Osteocyte (in vitro differentiated cells): ENCODE data around the gene TMEM44. TPM values are rescaled to one million over a fixed set of nuclear protein-coding genes. Genes with fewer than 3 reads are reported as not detected.

Experiments used
- DNase-seq: peaks from one replicate; pipeline ENCODE4 v3.0.0; 2021; ENCODE audit warnings: mixed read lengths; ENCODE audit not compliant: unreplicated experiment; ENCODE audit errors: extremely low spot score
- H3K27ac Mint-ChIP-seq: one replicate; pipeline ENCODE4 v1.8.0; 2021; ENCODE audit warnings: mild to moderate bottlenecking, mixed read lengths; ENCODE audit not compliant: unreplicated experiment
- H3K27me3 Mint-ChIP-seq: one replicate; pipeline ENCODE4 v1.8.0; 2021; ENCODE audit warnings: mixed read lengths; ENCODE audit not compliant: unreplicated experiment
- H3K36me3 Mint-ChIP-seq: one replicate; pipeline ENCODE4 v1.8.0; 2021; ENCODE audit warnings: mixed read lengths; ENCODE audit not compliant: unreplicated experiment
- H3K4me1 Mint-ChIP-seq: one replicate; pipeline ENCODE4 v1.8.0; 2021; ENCODE audit warnings: mixed read lengths; ENCODE audit not compliant: unreplicated experiment
- H3K4me3 Mint-ChIP-seq: one replicate; pipeline ENCODE4 v1.8.0; 2021; ENCODE audit warnings: mild to moderate bottlenecking, moderate library complexity, mixed read lengths; ENCODE audit not compliant: unreplicated experiment
- H3K9me3 Mint-ChIP-seq: one replicate; pipeline ENCODE4 v1.8.0; 2021; ENCODE audit warnings: mixed read lengths; ENCODE audit not compliant: unreplicated experiment
- total RNA-seq: library from RNA; stranded (reverse); gene quantifications from 2 replicates; pipeline ENCODE4 v1.2.1, GENCODE V29; 2021
- TF ChIP-seq, protein P1 (sequence below): fragments of 200-600 bp; sonication (generic); IDR thresholded peaks from 2 replicates; pipeline ENCODE4 v1.5.0; 2021; ENCODE audit warnings: antibody characterized with exemption, mild to moderate bottlenecking, moderate library complexity

TMEM44 gene
- total RNA-seq, 1 donor from 2014 or later: 27.9 TPM

- TF ChIP-seq, protein P1, sequence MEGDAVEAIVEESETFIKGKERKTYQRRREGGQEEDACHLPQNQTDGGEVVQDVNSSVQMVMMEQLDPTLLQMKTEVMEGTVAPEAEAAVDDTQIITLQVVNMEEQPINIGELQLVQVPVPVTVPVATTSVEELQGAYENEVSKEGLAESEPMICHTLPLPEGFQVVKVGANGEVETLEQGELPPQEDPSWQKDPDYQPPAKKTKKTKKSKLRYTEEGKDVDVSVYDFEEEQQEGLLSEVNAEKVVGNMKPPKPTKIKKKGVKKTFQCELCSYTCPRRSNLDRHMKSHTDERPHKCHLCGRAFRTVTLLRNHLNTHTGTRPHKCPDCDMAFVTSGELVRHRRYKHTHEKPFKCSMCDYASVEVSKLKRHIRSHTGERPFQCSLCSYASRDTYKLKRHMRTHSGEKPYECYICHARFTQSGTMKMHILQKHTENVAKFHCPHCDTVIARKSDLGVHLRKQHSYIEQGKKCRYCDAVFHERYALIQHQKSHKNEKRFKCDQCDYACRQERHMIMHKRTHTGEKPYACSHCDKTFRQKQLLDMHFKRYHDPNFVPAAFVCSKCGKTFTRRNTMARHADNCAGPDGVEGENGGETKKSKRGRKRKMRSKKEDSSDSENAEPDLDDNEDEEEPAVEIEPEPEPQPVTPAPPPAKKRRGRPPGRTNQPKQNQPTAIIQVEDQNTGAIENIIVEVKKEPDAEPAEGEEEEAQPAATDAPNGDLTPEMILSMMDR: no peak
- peaks cover 33% of the 10 kb centered on the region for H3K27me3 Mint-ChIP-seq
- H3K4me1 Mint-ChIP-seq: peaks cover 2% of the 10 kb centered on the region
- no peak for DNase-seq
- H3K36me3 Mint-ChIP-seq: no peaks in the 10 kb centered on the region
- H3K27ac Mint-ChIP-seq: no peak overlapping the region
- no peaks in the 10 kb centered on the region for H3K9me3 Mint-ChIP-seq
- H3K4me3 Mint-ChIP-seq: no peak overlapping the region
Observed at GRCh38 chr3:194676471-194676870, 43.3 kb upstream of the TMEM44 start.

- H3K36me3 Mint-ChIP-seq: no peaks in the 10 kb centered on the region
- peaks cover 32% of the 10 kb centered on the region for H3K27me3 Mint-ChIP-seq
- H3K9me3 Mint-ChIP-seq: no peaks in the 10 kb centered on the region
- peaks cover 8% of the 10 kb centered on the region for H3K4me1 Mint-ChIP-seq
- H3K27ac Mint-ChIP-seq: no peak overlapping the region
- H3K4me3 Mint-ChIP-seq: no peak overlapping the region
- no peak for DNase-seq
- TF ChIP-seq, protein P1: no peak
Observed at GRCh38 chr3:194675680-194676079, 42.5 kb upstream of the TMEM44 start.

- no peaks in the 10 kb centered on the region for H3K9me3 Mint-ChIP-seq
- TF ChIP-seq, protein P1: no peak
- no peak overlapping the region for H3K27ac Mint-ChIP-seq
- no peaks in the 10 kb centered on the region for H3K36me3 Mint-ChIP-seq
- DNase-seq: no peak
- peaks cover 12% of the 10 kb centered on the region for H3K4me1 Mint-ChIP-seq
- H3K4me3 Mint-ChIP-seq: no peak overlapping the region
- H3K27me3 Mint-ChIP-seq: peaks cover 32% of the 10 kb centered on the region
Observed at GRCh38 chr3:194675081-194675640, 41.9 kb upstream of the TMEM44 start.

- Mint-ChIP-seq H3K9me3 (no peaks in the 10 kb centered on the region), H3K27ac (no peak overlapping the region), H3K4me1 (peaks cover 12% of the 10 kb centered on the region), H3K36me3 (peaks cover 2% of the 10 kb centered on the region), H3K27me3 (peaks cover 32% of the 10 kb centered on the region), H3K4me3 (peak overlapping the region; percentile 29)
- TF ChIP-seq, protein P1: no peak
- DNase-seq: no peak
Observed at GRCh38 chr3:194673761-194674160, 40.5 kb upstream of the TMEM44 start.

DNA sequence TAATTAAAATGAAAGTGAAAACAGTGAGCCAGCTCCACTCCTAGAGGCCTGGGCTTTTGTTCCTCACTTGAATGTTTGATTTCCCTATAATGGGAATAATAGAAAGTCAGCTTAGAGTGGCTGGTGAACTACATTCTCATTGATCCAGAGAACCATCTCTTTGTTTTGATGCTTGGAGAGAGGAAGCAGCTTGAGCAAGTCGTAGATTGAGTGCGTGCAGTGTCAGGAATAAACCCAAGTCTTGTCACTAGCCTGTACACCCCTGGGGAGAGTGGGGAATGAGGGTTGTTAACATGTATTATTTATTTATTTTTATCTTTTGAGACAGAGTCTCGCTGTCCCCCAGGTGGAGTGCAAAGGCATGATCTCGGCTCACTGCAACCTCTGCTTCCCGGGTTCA lies 39.7 kb upstream of the TMEM44 start:
- Mint-ChIP-seq H3K4me3 (peak overlapping the region; percentile 96), H3K27me3 (peaks cover 32% of the 10 kb centered on the region), H3K9me3 (no peaks in the 10 kb centered on the region), H3K4me1 (peaks cover 12% of the 10 kb centered on the region), H3K27ac (peak overlapping the region; percentile 99), H3K36me3 (peaks cover 5% of the 10 kb centered on the region)
- DNase-seq: no peak
- TF ChIP-seq, protein P1: no peak
